Left renal cortex interstitium (tissue), 4 donors: Measurements from ENCODE around the gene KIF9. TPM values are rescaled to one million over a fixed set of nuclear protein-coding genes. Genes with fewer than 3 reads are reported as not detected.
"Not testable (repeated sequence)": the region's sequence is repeated elsewhere in the genome, so short reads cannot be mapped to it uniquely, and the experiment has no call there.

Experiments
- DNase-seq, 4 donors: peaks; one replicate each; pipeline ENCODE4 v3.0.0-alpha.2; 2013; ENCODE audit warnings: low read depth in 4 of 4, low spot score in 2 of 4, missing footprints in 1 of 4
- polyA plus RNA-seq, 4 donors: library from polyadenylated mRNA; unstranded; fragments of 120-200 nt; gene quantifications; one replicate each; pipeline ENCODE4 v1.2.1, GENCODE V29; 2013; ENCODE audit not compliant: insufficient read length in 4 of 4

Gene KIF9
- polyA plus RNA-seq, 4 donors = 22.4 to 26.3 (median 24.1) TPM

GRCh38 chr3:47193871-47194859 is 88.4 kb downstream of the KIF9 start:
- DNase-seq = no peak

GRCh38 chr3:47186285-47186684 is 96.3 kb downstream of the KIF9 start:
- no peak for DNase-seq

GRCh38 chr3:47181685-47182084 is 100.9 kb downstream of the KIF9 start:
- DNase-seq = not testable (repeated sequence)

- DNase-seq = not testable (repeated sequence)
Observed at GRCh38 chr3:47180011-47180410, 102.6 kb downstream of the KIF9 start.

Other genes with a start within 250 kb of the KIF9 start
- gene SETD2, start 118.7 kb downstream of the KIF9 start, polyA plus RNA-seq = 10 to 100 TPM; 56.2 to 70.0 (median 68.1) TPM
- gene KLHL18, start 145 bp upstream of the KIF9 start, polyA plus RNA-seq = 10 to 100 TPM; 12.7 to 16.5 (median 14.8) TPM
- 10 to 100 TPM; 19.7 to 36.2 (median 29.3) TPM for gene PTPN23, start 98.2 kb upstream of the KIF9 start, polyA plus RNA-seq
- gene SCAP, start 193.1 kb upstream of the KIF9 start, polyA plus RNA-seq = 10 to 100 TPM; 67.5 to 97.3 (median 83.5) TPM
- 10 to 100 TPM; 43.6 to 50.9 (median 48.0) TPM for gene ELP6, start 230.9 kb upstream of the KIF9 start, polyA plus RNA-seq